Raji (cell line): Measurements from ENCODE around the gene TRIM60.

Experiments
- POLR2A ChIP-seq: IDR thresholded peaks from 2 replicates; pipeline ENCODE4 v1.6.1; 2011; ENCODE audit warnings: low read depth, low read length, control low read depth; ENCODE audit not compliant: insufficient read depth

Gene TRIM60

GRCh38 chr4:165052627-165053026, 20.8 kb downstream of the TRIM60 start:
- TF ChIP-seq POLR2A = no peak

- no peak for TF ChIP-seq POLR2A
Measured at GRCh38 chr4:165053645-165054044, 21.8 kb downstream of the TRIM60 start, which contains the start of gene TRIM75. TSS of gene TRIM75 (plus strand) at chr4:165053866. CDS start at chr4:165059148, 5,282 bp downstream.

GRCh38 chr4:165055601-165056000, 23.8 kb downstream of the TRIM60 start:
- TF ChIP-seq POLR2A = no peak

- TF ChIP-seq POLR2A = no peak
Measured at GRCh38 chr4:165058666-165059065, 26.9 kb downstream of the TRIM60 start.

- no peak for TF ChIP-seq POLR2A
Measured at GRCh38 chr4:165059386-165059785, 27.6 kb downstream of the TRIM60 start.

- no peak for TF ChIP-seq POLR2A
Measured at GRCh38 chr4:165060938-165061337, 29.1 kb downstream of the TRIM60 start.

GRCh38 chr4:165070560-165070959, 38.8 kb downstream of the TRIM60 start:
- TF ChIP-seq POLR2A = no peak

- TF ChIP-seq POLR2A = no peak
Measured at GRCh38 chr4:165077034-165077578, 45.3 kb downstream of the TRIM60 start.

- TF ChIP-seq POLR2A = no peak
Measured at GRCh38 chr4:165079476-165079875, 47.7 kb downstream of the TRIM60 start.

- TF ChIP-seq POLR2A = no peak
Measured at GRCh38 chr4:165085946-165086345, 54.1 kb downstream of the TRIM60 start.

GRCh38 chr4:165088366-165088765, 56.6 kb downstream of the TRIM60 start:
- no peak for TF ChIP-seq POLR2A
